Fibroblast of lung (primary cell): ENCODE results near the gene KRT27.

ENCODE experiments used
- EZH2 ChIP-seq: IDR thresholded peaks from 2 replicates; pipeline ENCODE4 v1.5.1; 2012; ENCODE audit warnings: low read length, control low read depth, mild to moderate bottlenecking; ENCODE audit errors: missing control alignments
- TF ChIP-seq, protein P1 (sequence below), 2 donors: IDR thresholded peaks in 1 of 2; conservative IDR thresholded peaks in 1 of 2; 1 replicate in 1 of 2; 2 replicates in 1 of 2; pipeline ENCODE4 v1.5.1; 2011 to 2012; ENCODE audit warnings: low read length in 2 of 2, control low read depth in 1 of 2, inconsistent platforms in 1 of 2, low read depth in 1 of 2, mild to moderate bottlenecking in 1 of 2

DNA sequence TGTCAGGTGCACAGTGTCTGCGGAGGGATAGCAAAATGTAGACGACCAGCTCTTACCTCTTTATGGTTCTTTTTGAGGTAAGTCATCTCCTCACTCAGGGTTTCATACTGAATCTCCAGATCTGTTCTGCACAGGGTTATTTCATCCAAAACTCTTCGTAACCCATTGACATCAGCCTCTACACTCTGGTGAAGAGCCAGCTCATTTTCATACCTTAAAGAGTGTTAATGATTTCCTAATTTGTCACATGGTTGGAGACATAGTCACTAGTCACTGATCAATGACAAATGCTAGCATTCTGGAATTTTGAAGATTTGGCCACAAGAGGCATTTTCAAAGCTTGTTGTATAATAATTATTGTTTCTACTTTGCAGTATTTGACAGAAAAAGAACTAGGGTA lies 28.5 kb downstream of the KRT27 start:
- TF ChIP-seq, protein P1, sequence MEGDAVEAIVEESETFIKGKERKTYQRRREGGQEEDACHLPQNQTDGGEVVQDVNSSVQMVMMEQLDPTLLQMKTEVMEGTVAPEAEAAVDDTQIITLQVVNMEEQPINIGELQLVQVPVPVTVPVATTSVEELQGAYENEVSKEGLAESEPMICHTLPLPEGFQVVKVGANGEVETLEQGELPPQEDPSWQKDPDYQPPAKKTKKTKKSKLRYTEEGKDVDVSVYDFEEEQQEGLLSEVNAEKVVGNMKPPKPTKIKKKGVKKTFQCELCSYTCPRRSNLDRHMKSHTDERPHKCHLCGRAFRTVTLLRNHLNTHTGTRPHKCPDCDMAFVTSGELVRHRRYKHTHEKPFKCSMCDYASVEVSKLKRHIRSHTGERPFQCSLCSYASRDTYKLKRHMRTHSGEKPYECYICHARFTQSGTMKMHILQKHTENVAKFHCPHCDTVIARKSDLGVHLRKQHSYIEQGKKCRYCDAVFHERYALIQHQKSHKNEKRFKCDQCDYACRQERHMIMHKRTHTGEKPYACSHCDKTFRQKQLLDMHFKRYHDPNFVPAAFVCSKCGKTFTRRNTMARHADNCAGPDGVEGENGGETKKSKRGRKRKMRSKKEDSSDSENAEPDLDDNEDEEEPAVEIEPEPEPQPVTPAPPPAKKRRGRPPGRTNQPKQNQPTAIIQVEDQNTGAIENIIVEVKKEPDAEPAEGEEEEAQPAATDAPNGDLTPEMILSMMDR (conservative IDR thresholded peaks at IDR 0.05 in 1 of 2, IDR thresholded peaks at IDR 0.05 in 1 of 2; ENCODE audit: low read depth in 1 of 2, low read length in 2 of 2): no peak
- no peak for TF ChIP-seq EZH2
